HG02981 (cell line): ENCODE results near the gene MDM4.
"Not testable (repeated sequence)": the region's sequence is repeated elsewhere in the genome, so short reads cannot be mapped to it uniquely, and the experiment has no call there.

Source experiments
- ATAC-seq: cut with Tn5 transposase; IDR thresholded peaks from one replicate; pipeline ENCODE4 v1.9.1; 2021; ENCODE audit warnings: mild to moderate bottlenecking, moderate library complexity; ENCODE audit not compliant: unreplicated experiment

MDM4 gene

DNA sequence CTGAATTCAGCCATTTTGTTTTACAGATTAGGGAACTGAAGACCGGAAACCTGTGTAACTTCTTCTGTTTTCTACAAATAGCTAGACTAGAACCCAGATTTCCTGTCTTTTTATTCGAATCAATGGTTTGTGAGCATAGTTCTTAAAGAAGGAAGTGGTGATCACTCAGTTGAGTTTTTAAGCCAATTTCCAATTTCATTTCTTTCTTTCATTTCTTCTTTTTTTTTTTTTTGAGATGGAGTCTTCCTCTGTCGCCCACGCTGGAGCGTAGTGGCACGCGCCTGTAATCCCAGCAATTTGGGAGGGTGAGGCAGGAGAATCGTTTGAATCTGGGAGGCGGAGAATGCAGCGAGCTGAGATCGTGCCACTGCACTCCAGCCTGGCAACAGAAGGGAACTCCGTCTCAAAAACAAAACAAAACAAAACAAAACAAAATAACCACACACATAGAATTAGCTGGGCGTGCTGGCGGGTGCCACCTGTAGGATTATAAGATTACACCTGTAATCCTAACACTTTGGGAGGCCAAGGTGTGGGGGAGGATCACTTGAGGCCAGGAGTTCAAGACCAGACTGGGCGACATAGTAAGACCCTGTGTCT is 3.0 kb upstream of the MDM4 start:
- ATAC-seq: no peak

DNA sequence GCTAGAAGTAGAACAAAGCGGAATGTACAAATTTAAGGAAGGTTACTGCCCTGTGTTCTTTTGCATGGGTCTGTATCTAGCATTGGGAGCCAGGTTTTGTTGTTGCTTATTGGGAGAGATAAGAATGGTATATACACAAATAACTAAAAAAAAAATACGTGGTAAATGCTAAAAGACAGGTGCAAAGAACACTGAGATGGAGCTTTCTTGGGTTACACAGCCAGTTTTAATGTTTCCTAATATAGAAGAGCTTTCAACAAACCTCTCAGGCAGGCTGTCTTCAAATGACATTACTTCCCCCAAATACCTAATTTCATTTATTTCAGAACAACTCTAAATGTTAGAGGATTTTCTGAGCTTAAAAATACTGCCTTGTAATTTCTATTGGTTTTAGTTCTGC is 1.4 kb upstream of the MDM4 start:
- no peak for ATAC-seq

DNA sequence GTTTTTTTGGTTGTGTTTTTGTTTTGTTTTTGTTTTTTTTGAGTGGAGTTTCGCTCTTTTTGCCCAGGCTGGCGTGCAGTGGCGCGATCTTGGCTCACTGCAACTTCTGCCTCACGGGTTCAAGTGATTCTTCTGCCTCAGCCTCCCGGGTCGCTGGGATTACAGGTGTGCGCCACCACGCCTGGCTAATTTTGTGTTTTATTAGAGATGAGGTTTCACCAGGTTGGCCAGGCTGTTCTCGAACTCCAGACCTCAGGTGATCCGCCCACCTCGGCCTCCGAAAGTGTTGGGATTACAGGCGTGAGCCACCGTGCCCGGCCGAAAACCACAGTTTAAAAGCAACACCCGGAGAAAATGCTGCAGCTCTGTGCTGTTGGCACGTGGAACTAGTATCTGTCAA is 1.2 kb downstream of the MDM4 start:
- not testable (repeated sequence) for ATAC-seq

DNA sequence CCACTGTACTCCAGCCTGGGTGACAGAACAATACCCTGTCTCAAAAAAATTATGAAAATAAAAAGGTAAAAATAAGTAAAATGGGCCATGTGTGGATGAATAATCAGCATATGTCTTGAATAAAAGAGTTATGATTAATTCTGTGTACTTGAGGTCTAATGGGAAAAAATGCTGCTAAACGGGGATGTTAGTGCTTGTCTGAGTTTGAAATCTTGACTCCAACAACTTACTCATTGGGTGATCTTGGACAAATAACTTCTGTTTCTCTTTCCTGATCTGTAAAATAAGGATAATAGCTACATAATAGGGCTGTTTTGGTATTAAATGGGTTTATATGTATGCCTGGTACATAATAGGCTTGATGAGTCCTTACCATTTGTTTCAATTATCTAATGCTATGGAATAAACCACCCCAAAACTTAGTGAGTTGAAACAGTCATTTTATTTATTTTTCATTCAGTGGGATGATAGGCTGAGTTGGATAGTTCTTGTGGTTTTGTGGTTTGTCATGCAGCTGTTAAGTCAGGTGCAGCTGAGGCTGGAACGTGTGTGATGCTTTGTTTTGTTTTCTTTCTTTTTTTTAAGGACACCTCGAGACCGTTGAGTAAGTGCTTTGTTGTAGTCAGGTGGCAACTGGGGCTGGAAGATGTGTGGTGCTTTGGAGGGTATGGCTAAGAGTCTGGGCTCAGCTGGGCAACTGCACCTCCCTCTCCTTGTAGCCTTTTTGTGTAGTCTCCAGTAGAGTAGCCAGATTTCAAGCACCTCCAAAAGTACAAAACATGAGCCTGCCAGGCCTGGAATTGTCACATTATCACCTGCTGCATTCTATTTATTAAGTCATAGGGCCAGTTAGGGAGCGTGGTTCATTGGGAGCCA is 4.9 kb downstream of the MDM4 start:
- peak; percentile 49 for ATAC-seq

DNA sequence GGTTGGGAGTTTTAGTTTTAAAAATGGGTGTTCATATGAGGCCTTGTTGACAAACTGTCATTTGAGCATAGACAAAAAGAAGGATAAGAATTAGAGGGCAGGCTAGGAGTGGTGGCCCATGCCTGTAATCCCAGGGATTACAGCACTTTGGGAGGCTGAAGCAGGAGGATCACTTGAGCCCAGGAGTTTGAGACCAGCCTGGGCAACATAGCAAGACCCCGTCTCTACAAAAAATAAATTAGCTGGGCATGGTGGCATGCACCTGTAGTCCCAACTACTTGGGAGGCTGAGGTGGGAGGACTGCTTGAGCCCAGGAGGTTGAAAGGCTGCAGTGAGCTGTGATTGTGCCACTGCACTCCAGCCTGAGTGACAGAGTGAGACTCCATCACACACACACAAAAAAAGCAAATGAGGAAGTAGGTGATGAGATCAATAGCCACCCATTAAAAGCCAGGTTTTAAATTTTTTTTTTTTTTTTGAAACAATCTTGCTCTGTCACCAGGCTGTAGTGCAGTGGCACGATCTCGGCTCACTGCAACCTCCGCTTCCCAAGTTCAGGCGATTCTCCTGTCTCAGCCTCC is 5.8 kb downstream of the MDM4 start:
- not testable (repeated sequence) for ATAC-seq

DNA sequence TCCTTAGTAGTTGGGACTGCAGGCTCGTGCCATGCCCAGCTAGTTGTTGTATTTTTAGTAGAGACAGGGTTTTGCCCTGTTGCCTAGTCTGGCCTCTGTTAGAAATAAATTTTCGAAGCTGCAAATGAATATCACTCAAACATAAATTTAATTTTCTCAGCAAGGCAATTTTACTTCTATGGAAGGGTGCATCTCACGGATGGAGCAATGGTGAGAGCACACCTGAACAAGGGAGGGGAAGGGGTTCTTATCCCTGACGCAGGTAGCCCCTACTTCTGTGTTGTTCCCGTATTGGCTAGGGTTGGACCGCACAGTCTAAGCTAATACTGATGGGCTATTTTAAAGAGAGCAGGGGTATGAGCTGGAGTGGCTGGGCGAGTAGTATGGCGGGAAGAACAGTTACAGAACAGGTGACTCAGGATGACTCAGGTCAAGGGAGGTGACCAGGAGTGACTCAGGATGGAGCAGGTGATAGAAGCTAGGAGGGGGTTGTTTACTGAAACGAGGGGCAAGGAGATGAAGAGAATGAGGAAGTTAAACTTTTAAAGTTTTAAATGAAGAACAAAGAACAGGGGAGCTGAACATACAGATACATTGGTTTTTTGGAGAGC is 7.5 kb downstream of the MDM4 start:
- ATAC-seq: no peak

DNA sequence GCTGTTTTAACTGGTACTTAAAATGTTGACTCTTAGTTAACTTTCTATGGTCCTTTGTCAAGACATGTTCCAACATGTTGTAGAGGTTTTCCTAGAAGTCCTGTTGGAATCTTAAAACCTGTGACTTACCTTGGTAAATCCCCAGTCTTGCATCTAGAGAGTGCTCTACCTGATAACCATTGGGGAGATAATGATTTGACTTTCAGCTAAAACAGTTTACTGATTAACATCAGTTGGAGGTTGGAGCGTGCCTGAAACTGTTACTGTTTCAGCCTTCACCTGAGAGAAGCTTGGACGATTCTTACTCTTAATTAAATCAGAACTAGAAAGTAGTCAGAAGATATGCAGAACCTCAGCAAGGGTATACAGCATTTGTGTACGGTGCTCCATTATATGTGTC is 8.8 kb downstream of the MDM4 start:
- ATAC-seq: peak; percentile 43

DNA sequence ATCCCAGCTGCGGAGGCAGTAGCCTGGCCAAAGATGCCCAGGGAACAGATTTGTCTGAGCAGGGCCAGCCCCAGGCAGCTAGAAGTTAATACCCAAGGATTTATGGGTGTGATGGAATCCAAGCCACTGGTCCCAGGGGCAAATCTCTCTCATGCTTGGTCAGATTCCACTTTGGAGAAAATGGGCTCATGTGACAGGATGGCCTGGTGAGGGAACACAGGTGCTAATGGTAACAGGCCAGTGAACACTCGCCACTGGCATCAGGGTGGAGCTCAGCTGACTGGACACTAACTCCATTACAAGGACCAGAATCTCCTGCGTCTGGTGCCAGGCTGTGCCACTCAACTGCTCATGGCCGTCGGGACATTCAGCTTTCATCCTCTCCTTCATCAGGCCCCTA is 12.0 kb downstream of the MDM4 start:
- ATAC-seq: no peak

DNA sequence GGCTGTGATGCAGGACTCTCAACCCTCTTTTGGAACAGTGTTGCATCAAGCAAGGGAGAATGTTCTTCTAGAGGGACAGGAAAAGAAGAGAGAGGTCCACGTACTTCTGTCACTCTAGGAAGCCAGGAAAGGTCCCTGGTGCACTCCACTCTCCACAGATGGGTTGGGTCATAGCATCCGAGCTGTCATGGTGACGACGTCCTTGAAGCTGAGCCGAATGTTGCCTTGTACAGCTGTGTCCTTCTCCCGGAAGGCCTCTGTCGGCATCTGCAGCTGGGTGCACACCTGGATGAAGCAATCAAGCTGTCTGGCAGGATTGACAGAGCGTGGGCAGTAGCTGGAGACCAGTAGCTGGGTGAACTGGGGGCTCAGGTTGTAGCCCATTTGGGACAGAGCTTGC is 12.5 kb downstream of the MDM4 start:
- ATAC-seq: no peak

DNA sequence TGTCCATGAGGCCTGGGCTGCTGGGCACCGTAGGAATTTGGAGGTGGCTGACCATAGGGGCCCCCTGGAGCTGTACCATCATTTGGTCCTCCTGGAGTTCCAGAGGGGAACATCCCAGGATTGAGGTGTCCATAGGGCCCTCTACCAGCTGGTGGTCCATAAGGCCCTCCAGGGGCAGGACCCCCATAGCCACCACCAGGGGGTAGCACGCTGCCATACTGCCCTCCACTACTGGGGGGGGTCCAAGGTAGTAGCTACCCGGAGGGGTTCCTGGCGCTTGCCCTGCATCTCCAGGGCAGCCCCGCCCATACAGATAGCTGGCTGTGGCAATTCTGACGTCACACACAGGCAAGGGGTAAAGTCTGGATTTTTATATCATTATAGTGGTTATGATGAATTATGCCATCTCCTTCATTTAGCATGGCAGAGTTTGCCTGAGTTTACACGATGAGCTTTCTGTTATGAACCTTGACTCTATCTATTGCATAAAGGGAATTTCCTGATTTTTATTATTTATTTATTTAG is 13.2 kb downstream of the MDM4 start:
- ATAC-seq: no peak

DNA sequence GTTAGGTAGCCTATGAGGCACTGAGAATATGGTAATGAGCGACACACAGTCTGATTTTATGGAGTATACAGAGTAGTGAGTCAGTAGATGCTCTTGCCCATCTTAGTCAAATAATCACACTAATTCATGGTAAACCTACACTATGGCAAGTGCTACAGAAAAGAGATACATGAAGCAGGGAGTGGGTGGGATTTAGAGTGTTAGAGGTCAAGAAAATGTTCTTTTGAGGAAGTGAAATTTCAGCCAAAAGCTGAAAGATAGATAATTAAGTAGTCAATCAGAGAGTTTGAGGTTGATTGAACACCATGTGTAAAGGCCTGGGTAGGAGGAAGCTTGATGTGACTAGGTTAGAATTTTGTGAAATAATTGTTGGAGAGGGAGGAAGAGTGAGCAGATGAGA is 14.7 kb downstream of the MDM4 start:
- ATAC-seq: peak; percentile 92

DNA sequence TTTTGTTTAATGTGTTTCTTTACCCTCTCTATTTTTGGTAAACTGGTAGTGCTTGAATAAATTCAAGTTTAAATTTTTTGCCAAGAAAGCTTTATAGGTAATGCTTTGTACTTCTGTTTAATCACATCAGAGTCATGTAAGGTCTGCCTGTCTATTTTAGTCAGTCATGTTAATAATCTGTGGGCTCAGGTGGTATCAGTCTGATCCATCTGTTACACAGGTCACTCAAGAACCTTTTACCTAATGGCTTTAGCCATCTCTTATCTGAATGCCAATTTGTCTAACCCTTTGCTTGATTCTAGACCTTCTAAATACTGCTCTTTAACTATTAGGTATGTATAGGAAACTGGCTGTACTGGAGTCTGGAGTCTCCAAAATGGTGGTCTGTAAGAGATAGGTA is 16.6 kb downstream of the MDM4 start:
- no peak for ATAC-seq

DNA sequence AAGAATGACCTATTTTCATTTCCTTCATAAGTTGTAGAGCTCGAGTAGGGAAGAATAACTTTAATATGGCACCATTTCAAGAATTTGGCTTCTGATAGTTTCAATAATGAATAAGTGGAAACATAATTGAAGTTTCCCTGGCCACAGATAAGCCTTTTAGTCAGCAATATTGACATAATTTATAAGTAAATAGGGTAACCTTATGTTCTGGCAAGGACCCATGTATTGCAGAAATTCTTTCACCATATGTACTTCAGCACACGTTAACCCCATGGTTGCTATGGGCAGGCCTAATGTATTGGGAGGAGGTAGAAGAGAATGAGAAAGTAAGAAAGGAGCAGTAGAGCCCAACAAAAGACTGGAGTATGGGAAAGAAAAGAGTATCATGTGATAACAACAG is 25.4 kb downstream of the MDM4 start:
- ATAC-seq: no peak

DNA sequence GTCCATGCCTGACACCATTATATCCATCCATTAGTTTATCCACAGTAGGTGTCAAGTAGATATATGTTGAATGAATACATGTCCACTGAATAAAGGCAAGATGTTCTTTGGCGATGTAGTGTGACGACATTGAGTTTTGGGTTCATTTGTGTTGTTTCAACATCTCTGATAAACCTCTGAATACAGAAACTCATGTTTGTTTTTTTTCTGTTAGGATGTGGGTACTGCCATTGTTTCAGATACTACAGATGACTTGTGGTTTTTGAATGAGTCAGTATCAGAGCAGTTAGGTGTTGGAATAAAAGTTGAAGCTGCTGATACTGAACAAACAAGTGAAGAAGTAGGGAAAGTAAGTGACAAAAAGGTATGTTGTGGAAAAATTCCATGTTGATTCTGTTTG is 28.1 kb downstream of the MDM4 start:
- ATAC-seq: no peak

DNA sequence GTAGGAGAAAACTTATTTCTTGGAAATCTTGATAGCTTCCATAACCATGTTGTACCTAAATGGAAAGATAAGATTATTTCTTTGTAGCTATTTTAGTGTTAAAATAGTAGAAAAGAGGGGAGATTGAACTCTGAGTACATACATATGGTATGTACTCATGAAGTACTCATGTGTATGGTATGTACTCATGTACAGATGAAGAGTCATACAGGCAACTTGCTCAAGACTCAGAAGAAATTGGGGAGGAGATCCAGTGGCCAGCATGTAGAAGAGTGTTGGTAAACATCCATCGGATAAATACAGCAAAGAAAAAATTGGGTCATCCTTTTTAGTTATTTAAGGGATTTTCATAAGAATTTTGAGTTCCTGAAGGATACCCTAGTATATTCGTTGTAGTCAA is 29.0 kb downstream of the MDM4 start:
- ATAC-seq: no peak

DNA sequence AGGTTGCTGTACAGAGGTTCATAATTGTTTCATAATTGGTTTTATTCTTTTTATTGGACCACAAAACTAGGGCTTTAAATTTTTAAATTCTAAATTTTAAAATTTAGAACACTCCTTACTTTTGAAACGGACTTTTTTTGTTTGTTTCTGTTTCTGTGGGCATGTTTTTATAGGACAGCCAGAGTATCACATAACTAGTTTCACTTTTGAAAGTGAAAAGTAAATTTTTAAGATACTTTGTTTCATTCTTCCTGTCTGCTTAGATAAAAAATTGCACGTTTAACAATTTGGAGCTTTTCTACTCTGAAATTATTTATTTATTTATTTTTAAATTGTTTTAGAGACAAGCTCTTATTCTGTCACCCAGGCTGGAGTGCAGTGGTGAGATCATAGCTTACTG is 29.7 kb downstream of the MDM4 start:
- ATAC-seq: no peak

DNA sequence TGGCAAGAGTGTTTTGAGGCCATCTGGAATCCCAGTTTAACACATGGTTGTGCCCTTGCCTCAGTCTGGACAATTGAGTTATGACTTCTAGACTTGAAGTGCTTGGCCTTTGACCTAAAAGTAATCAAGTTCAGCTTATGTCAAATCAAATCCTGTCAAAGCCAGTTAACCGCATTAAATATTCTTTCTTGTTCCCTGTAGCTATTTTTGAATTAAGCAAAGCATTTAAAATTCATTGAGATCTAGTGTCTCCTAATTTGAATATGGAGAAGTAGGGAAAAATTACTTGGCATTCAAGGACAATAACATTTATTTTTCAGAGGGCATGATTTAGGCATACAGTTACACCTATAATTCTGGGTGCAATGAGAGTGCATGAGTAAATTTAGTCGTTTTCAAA is 32.1 kb downstream of the MDM4 start:
- no peak for ATAC-seq

DNA sequence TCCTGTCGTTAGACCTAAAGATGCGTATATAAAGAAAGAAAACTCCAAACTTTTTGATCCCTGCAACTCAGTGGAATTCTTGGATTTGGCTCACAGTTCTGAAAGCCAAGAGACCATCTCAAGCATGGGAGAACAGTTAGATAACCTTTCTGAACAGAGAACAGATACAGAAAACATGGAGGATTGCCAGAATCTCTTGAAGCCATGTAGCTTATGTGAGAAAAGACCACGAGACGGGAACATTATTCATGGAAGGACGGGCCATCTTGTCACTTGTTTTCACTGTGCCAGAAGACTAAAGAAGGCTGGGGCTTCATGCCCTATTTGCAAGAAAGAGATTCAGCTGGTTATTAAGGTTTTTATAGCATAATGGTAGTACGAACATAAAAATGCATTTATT is 33.1 kb downstream of the MDM4 start:
- ATAC-seq: no peak

DNA sequence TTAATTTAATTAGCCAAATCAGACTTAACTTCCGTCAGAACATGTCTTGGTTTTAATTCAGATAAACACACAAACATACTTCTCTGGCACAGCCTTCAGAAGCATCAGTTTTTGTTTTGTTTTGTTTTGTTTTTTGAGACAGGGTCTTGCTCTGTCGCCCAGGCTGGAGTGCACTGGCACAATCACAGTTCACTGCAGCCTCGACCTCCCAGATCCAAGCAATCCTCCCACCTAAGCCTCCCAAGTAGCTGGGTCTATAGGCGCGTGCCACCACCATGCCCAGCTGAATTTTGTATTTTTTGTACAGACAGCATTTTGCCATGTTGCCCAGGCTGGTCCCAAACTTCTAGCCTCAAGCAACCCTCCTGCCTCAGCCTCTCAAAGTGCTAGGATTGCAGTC is 34.7 kb downstream of the MDM4 start:
- no peak for ATAC-seq

DNA sequence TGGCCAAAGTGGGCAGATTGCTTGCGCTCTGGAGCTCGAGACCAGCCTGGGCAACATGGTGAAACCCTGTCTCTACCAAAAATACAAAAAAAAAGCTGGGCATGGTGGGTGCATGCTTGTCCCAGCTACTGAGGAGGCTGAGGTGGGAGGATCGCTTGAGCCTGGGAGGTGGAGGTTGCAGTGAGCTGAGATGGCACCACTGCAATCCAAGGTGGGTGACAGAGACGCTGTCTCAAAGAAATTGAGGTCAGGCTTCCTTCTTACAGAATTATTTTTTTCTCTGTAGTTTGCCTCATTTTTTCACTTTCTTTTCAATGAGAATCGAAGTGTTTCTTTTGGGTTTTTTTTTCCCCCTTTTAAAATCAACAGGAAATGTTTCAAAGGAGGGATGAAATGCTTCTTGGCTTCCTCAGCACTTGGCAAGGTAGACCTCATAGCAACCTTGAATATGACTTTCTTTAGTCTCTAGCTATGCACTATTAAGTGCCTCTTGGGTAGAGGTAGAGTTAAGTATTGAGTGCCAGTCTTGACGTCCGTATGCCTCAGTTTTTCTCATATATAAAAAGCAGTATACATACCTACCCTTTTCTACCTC is 40.3 kb downstream of the MDM4 start:
- no peak for ATAC-seq

DNA sequence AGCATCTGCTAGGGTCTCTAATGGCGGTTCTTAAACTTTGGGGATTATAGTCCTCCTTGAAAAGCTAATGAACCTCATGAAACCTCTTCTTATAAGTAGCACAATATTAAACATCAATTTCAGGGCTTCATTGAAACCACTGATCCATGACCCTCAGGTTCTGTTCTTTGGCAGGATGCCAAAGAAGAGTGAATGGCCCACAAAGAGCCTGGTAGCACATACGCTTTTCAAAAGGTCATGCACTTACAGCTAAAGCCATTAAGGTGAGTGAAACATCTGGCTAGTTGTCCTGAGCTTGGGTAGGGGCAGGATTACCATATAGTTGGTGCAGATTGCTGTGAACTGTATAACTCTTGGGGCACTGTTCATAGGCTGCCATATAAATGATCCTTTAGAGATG is 42.3 kb downstream of the MDM4 start:
- ATAC-seq: no peak
